Mesothelial cell of epicardium (in vitro differentiated cells): ENCODE data around the gene ZNF70. TPM values are rescaled to one million over a fixed set of nuclear protein-coding genes. Genes with fewer than 3 reads are reported as not detected.

Experiments
- DNase-seq, 2 experiments: peaks; one replicate each; pipeline ENCODE4 v3.0.0; 2021; ENCODE audit warnings: low spot score in 2 of 2; ENCODE audit not compliant: unreplicated experiment in 2 of 2
- H3K27ac Mint-ChIP-seq: 2 replicates; pipeline ENCODE4 v1.8.0; 2021; ENCODE audit warnings: mixed read lengths
- H3K27me3 Mint-ChIP-seq: 2 replicates; pipeline ENCODE4 v1.8.0; 2021; ENCODE audit warnings: low read depth, mixed read lengths
- H3K36me3 Mint-ChIP-seq: 2 replicates; pipeline ENCODE4 v1.8.0; 2021; ENCODE audit warnings: mixed read lengths
- H3K4me1 Mint-ChIP-seq: 2 replicates; pipeline ENCODE4 v1.8.0; 2021; ENCODE audit warnings: mixed read lengths
- H3K4me3 Mint-ChIP-seq: 2 replicates; pipeline ENCODE4 v1.8.0; 2021; ENCODE audit warnings: mild to moderate bottlenecking, moderate library complexity, mixed read lengths
- H3K9me3 Mint-ChIP-seq: 2 replicates; pipeline ENCODE4 v1.8.0; 2021; ENCODE audit warnings: mixed read lengths
- total RNA-seq: library from RNA; stranded (reverse); gene quantifications from 3 replicates; pipeline ENCODE4 v1.2.1, GENCODE V29; 2021
- TF ChIP-seq, protein P1 (sequence below): fragments of 200-600 bp; sonication (generic); IDR thresholded peaks from one replicate; pipeline ENCODE4 v1.5.0; 2021; ENCODE audit warnings: antibody characterized with exemption; ENCODE audit not compliant: unreplicated experiment

ZNF70 gene
- total RNA-seq, 1 donor from 2014 or later = 17.8 TPM

DNA sequence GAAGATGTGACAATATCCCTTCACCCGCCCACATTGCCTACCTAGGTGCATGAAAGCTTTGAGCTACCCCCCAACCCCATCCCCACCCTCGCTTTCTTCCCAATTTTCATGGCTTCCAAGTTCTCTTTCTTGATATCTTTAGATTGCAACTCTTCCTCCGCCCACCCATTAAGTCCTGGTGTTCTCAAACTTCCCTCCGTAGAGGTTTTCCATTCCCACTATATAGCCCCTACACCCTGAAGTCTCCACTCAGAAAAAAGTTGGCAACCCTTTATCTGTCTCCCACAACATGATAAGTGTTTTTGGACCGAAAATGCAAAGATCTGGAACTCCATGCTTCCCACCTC lies 572 bp downstream of the ZNF70 start:
- Mint-ChIP-seq H3K27me3 (no peaks in the 10 kb centered on the region), H3K4me1 (peaks cover 18% of the 10 kb centered on the region), H3K27ac (peak overlapping the region; percentile 96), H3K9me3 (no peaks in the 10 kb centered on the region), H3K4me3 (peak overlapping the region; percentile 76), H3K36me3 (peaks cover 9% of the 10 kb centered on the region)
- no peak for DNase-seq
- TF ChIP-seq, protein P1, sequence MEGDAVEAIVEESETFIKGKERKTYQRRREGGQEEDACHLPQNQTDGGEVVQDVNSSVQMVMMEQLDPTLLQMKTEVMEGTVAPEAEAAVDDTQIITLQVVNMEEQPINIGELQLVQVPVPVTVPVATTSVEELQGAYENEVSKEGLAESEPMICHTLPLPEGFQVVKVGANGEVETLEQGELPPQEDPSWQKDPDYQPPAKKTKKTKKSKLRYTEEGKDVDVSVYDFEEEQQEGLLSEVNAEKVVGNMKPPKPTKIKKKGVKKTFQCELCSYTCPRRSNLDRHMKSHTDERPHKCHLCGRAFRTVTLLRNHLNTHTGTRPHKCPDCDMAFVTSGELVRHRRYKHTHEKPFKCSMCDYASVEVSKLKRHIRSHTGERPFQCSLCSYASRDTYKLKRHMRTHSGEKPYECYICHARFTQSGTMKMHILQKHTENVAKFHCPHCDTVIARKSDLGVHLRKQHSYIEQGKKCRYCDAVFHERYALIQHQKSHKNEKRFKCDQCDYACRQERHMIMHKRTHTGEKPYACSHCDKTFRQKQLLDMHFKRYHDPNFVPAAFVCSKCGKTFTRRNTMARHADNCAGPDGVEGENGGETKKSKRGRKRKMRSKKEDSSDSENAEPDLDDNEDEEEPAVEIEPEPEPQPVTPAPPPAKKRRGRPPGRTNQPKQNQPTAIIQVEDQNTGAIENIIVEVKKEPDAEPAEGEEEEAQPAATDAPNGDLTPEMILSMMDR = no peak

DNA sequence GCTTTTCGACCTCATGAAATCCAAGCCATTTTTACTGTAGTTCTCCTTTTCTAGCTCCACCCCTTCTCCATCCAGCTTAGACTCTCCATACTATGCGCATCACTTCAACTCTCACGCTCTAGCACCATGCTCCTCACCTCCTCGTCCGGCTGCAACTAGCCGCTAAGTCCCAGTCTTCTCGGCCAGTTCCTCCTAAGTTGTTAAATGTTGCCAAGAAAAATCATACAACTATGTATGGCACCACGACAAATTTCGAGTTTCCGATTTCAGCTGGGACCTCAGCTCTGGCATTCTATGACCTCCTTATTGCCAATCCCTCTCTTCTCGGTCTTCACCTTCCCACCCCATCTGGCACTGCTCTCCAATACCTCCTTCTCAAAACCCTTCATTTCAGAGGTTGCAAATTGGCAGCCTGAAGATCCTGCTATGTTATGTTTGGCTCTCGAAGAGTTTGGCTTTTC lies 1.0 kb downstream of the ZNF70 start:
- DNase-seq = no peak

DNA sequence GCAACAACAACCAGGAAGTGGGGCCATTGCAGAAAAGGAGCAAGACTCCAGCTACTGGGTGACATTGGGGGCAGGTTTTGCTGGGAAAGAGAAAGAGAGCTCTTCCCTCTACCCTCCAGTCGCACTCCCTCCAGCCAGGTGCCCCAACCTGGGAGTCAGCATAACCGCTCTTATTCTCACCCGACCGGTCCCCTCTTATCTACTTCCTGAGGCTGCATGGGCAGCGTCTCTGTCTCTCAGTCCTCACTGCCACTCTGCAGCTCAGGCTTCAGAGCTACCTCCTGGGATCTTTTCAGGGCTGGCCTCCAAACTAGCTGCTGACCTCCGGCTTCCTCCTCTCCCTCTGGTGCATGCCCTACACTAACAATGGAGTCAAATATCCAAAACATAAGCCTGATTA lies 5.1 kb downstream of the ZNF70 start:
- peaks cover 12% of the 10 kb centered on the region for H3K9me3 Mint-ChIP-seq
- H3K4me1 Mint-ChIP-seq = peaks cover 12% of the 10 kb centered on the region
- no peak for DNase-seq
- no peaks in the 10 kb centered on the region for H3K27me3 Mint-ChIP-seq
- H3K4me3 Mint-ChIP-seq = no peak overlapping the region
- TF ChIP-seq, protein P1 = no peak
- no peak overlapping the region for H3K27ac Mint-ChIP-seq
- H3K36me3 Mint-ChIP-seq = peaks cover 34% of the 10 kb centered on the region

More for the DNA sequence above, 1.0 kb downstream of the ZNF70 start:
- H3K4me3 Mint-ChIP-seq = peak overlapping the region; percentile 76
- H3K36me3 Mint-ChIP-seq = peaks cover 13% of the 10 kb centered on the region
- TF ChIP-seq, protein P1 = no peak
- H3K4me1 Mint-ChIP-seq = peaks cover 18% of the 10 kb centered on the region
- H3K27me3 Mint-ChIP-seq = no peaks in the 10 kb centered on the region
- peak overlapping the region; percentile 96 for H3K27ac Mint-ChIP-seq
- H3K9me3 Mint-ChIP-seq = peaks cover 4% of the 10 kb centered on the region

DNA sequence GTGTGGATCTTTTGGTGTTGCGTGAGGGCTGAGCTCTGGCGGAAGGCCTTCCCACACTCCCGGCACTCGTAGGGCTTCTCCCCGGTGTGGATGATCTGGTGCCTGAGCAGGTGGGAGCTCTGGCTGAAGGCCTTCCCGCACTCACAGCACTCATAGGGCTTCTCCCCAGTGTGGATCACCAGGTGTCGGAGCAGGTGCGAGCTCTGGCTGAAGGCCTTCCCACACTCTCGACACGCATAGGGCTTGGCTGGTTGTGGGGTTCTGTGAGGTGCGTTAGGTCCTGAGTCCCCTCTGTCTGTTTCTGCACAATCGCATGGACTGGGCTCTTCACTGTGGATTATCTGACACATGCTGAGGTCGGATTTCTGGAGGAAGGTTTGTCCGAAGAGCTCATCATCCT lies 6.4 kb downstream of the ZNF70 start:
- no peaks in the 10 kb centered on the region for H3K4me1 Mint-ChIP-seq
- no peak overlapping the region for H3K4me3 Mint-ChIP-seq
- no peak overlapping the region for H3K27ac Mint-ChIP-seq
- TF ChIP-seq, protein P1 = no peak
- peaks cover 12% of the 10 kb centered on the region for H3K9me3 Mint-ChIP-seq
- no peaks in the 10 kb centered on the region for H3K27me3 Mint-ChIP-seq
- peaks cover 35% of the 10 kb centered on the region for H3K36me3 Mint-ChIP-seq
- no peak for DNase-seq

DNA sequence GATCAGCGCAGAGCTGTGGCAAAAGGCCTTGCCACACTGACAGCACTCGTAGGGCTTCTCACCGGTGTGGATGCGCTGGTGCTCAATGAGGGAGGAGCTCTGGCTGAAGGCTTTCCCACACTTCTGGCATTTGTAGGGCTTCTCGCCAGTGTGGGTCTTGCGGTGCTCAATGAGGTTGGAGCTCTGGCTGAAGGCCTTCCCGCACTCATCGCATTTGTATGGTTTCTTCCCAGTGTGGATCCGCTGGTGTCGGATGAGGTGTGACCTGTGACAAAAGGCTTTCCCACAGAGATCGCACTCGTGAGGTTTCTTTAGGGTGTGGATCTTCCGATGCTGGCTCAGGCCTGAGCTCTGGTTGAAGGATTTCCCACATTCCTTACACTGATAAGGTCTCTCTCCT lies 6.9 kb downstream of the ZNF70 start:
- Mint-ChIP-seq H3K4me3 (no peak overlapping the region), H3K9me3 (peaks cover 12% of the 10 kb centered on the region), H3K27me3 (no peaks in the 10 kb centered on the region), H3K36me3 (peaks cover 35% of the 10 kb centered on the region), H3K4me1 (no peaks in the 10 kb centered on the region), H3K27ac (no peak overlapping the region)
- TF ChIP-seq, protein P1 = no peak
- no peak for DNase-seq

DNA sequence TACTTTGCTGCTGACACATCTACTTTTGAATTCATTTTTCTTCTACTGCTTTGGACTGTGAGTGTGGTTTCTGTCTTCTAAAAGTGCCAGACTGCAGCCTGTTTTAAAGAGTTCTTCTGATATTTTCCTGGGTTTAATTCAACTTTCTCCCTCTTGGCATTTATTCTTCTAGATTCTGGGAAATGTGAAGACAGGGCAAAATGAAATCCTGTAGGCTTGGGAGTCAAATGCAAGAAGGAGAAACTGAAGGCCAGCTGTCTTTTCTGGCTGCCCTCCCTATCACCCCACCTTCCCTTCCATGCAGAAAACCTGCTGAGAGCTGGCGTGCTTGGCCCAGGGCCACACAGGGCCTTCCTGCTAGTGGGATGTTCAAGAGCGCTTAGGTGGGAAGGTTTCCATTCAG lies 7.6 kb downstream of the ZNF70 start:
- TF ChIP-seq, protein P1 = no peak
- H3K4me1 Mint-ChIP-seq = no peaks in the 10 kb centered on the region
- no peak overlapping the region for H3K4me3 Mint-ChIP-seq
- no peaks in the 10 kb centered on the region for H3K27me3 Mint-ChIP-seq
- no peak for DNase-seq
- peaks cover 39% of the 10 kb centered on the region for H3K36me3 Mint-ChIP-seq
- H3K27ac Mint-ChIP-seq = no peak overlapping the region
- H3K9me3 Mint-ChIP-seq = peaks cover 12% of the 10 kb centered on the region
